CD4-positive, CD25-positive, alpha-beta regulatory T cell (primary cell): ENCODE results near the gene AOC2. TPM values are rescaled to one million over a fixed set of nuclear protein-coding genes. Genes with fewer than 3 reads are reported as not detected.

Experiments used
- ATAC-seq, 2 donors: fragments of 150-1000 bp; cut with Tn5 transposase; one replicate each; pipeline ENCODE4 v1.10.0; 2021; ENCODE audit warnings: low read depth in 2 of 2, moderate number of reproducible peaks in 2 of 2, moderate library complexity in 1 of 2
- DNase-seq, 3 donors: peaks; one replicate each; pipeline versions ENCODE4 v3.0.0 to v3.0.0-alpha.2; 2012 to 2022; ENCODE audit warnings: mixed read lengths in 1 of 3
- H3K27ac ChIP-seq: one replicate; pipeline ENCODE4 v1.7.0; 2013; ENCODE audit warnings: mild to moderate bottlenecking, low read length; ENCODE audit not compliant: insufficient read depth, poor library complexity, severe bottlenecking
- H3K27me3 ChIP-seq: one replicate; pipeline ENCODE4 v1.7.0; 2013; ENCODE audit warnings: low read length; ENCODE audit not compliant: control insufficient read depth, insufficient read depth
- H3K36me3 ChIP-seq: one replicate; pipeline ENCODE4 v1.7.0; 2013; ENCODE audit warnings: mild to moderate bottlenecking, low read length, moderate library complexity; ENCODE audit not compliant: control insufficient read depth, insufficient read depth
- H3K4me1 ChIP-seq: 2 replicates; pipeline ENCODE4 v1.7.0; 2013; ENCODE audit warnings: mild to moderate bottlenecking, low read length; ENCODE audit not compliant: insufficient read depth, control insufficient read depth, poor library complexity, severe bottlenecking
- H3K4me3 ChIP-seq: one replicate; pipeline ENCODE4 v1.7.0; 2013; ENCODE audit warnings: low read depth, mild to moderate bottlenecking, low read length, moderate library complexity
- H3K9me3 ChIP-seq, 2 experiments: 1 replicate in 1 of 2; 2 replicates in 1 of 2; pipeline ENCODE4 v1.7.0; 2013; ENCODE audit warnings: low read length in 2 of 2, mild to moderate bottlenecking in 1 of 2, moderate library complexity in 1 of 2; ENCODE audit not compliant: control insufficient read depth in 2 of 2
- H3K27ac Mint-ChIP-seq, 3 donors: one replicate each; pipeline ENCODE4 v1.8.0; 2020 to 2022; ENCODE audit warnings: mild to moderate bottlenecking in 3 of 3, mixed read lengths in 3 of 3, moderate library complexity in 2 of 3
- H3K27me3 Mint-ChIP-seq: one replicate; pipeline ENCODE4 v1.8.0; 2022; ENCODE audit warnings: mild to moderate bottlenecking, mixed read lengths
- H3K36me3 Mint-ChIP-seq: one replicate; pipeline ENCODE4 v1.8.0; 2020; ENCODE audit warnings: mixed read lengths
- H3K4me1 Mint-ChIP-seq, 4 donors: one replicate each; pipeline ENCODE4 v1.8.0; 2020 to 2022; ENCODE audit warnings: mixed read lengths in 4 of 4, mild to moderate bottlenecking in 1 of 4
- H3K4me3 Mint-ChIP-seq, 4 donors: one replicate each; pipeline ENCODE4 v1.8.0; 2020 to 2022; ENCODE audit warnings: mild to moderate bottlenecking in 4 of 4, mixed read lengths in 4 of 4, moderate library complexity in 3 of 4
- H3K9me3 Mint-ChIP-seq, 7 donors: one replicate each; pipeline ENCODE4 v1.8.0; 2020 to 2022; ENCODE audit warnings: mixed read lengths in 7 of 7, mild to moderate bottlenecking in 3 of 7, moderate library complexity in 2 of 7
- polyA plus RNA-seq, 4 donors: library from polyadenylated mRNA; unstranded; fragments of 300-500 nt; fragmentation: Illumina TruSeq; gene quantifications; one replicate each; pipeline ENCODE4 v1.2.3, GENCODE V29; 2021
- total RNA-seq: library from RNA; stranded (reverse); gene quantifications from one replicate; pipeline ENCODE4 v1.2.3, GENCODE V29; 2022

AOC2 gene
- total and polyA plus RNA-seq, 5 donors from 2014 or later, result 0.17 to 2.3 TPM; not detected in 3

DNA sequence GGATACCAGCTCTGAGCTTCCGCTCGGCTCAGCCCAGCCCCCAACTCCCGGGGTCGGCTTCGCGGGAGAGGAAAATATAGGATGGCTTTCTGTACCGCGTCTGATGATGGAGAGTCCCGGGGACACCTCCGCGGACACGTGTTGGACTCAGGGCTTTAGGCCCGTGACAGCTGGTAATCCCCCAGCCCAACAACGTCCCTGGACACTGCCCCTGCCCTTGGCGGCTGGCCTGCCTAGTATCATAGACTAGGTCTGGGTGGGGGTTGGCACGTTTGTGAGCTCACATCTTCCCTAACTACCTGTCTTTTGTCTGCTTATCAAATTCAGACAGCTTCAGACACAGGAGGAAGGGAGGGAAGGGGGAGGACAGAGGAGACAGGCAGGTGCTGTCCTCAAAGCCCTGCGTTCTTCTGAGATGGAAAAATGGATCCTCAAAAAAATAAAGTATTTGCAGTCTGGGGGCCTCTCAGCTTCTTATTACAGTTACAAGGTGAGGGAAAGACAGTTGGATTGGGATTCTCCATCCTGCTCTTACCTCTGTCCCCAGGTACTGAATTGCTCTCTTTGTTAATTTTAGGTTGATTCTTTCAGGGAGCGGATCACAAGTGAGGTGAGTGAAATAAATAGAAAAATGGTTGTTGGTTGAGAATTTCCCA, 10.5 kb upstream of the AOC2 start:
- H3K4me3 Mint-ChIP-seq, result peak overlapping the region; percentile 95 to 99 (median 98)
- DNase-seq (no peak), ATAC-seq (no peak)
- Histone ChIP-seq H3K4me1 (peaks cover 13% of the 10 kb centered on the region), H3K9me3 (no peaks in the 10 kb centered on the region), H3K36me3 (peaks cover 25% of the 10 kb centered on the region), H3K27ac (peak overlapping the region; percentile 94), H3K4me3 (peak overlapping the region; percentile 97), H3K27me3 (no peaks in the 10 kb centered on the region)
- H3K4me1 Mint-ChIP-seq, result peaks cover 8 to 29% (median 20%) of the 10 kb centered on the region in 4 donors
- peak overlapping the region; percentile 85 to 99 (median 98) for H3K27ac Mint-ChIP-seq
- H3K9me3 Mint-ChIP-seq, result peaks cover 0 to 3% (median 0%) of the 10 kb centered on the region in 7 donors
- H3K27me3 Mint-ChIP-seq, result peaks cover 5% of the 10 kb centered on the region
- H3K36me3 Mint-ChIP-seq, result peaks cover 16% of the 10 kb centered on the region

DNA sequence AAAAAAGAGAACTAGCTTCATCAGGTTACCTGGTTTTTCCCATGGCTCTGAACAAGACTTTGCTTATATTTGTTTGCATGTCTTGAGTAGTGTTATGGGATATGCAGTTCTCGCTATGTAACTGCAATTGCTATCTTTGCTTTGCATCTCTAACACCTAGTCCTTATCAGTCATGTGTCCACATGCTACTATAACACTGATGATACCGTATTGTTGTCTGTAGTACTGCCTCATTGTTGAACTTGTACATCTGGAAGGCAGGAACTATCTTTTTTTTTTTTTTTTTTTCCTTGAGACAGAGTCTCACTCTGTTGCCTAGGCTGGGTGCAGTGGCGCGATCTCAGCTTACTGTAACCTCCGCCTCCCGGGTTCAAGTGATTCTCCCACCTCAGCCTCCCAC, 8.6 kb upstream of the AOC2 start:
- Histone ChIP-seq H3K9me3 (no peaks in the 10 kb centered on the region), H3K4me3 (no peak overlapping the region), H3K27ac (no peak overlapping the region), H3K36me3 (peaks cover 42% of the 10 kb centered on the region), H3K27me3 (no peaks in the 10 kb centered on the region), H3K4me1 (peaks cover 13% of the 10 kb centered on the region)
- H3K4me3 Mint-ChIP-seq, result peak overlapping the region in 1 of 4 donors; percentile 44
- DNase-seq (no peak), ATAC-seq (no peak)
- no peaks in the 10 kb centered on the region for H3K27me3 Mint-ChIP-seq
- H3K4me1 Mint-ChIP-seq, result peaks cover 8 to 29% (median 19%) of the 10 kb centered on the region in 4 donors
- H3K9me3 Mint-ChIP-seq, result peaks cover 0 to 3% (median 0%) of the 10 kb centered on the region in 7 donors
- H3K27ac Mint-ChIP-seq, result peak overlapping the region in 1 of 3 donors; percentile 52
- peaks cover 23% of the 10 kb centered on the region for H3K36me3 Mint-ChIP-seq

DNA sequence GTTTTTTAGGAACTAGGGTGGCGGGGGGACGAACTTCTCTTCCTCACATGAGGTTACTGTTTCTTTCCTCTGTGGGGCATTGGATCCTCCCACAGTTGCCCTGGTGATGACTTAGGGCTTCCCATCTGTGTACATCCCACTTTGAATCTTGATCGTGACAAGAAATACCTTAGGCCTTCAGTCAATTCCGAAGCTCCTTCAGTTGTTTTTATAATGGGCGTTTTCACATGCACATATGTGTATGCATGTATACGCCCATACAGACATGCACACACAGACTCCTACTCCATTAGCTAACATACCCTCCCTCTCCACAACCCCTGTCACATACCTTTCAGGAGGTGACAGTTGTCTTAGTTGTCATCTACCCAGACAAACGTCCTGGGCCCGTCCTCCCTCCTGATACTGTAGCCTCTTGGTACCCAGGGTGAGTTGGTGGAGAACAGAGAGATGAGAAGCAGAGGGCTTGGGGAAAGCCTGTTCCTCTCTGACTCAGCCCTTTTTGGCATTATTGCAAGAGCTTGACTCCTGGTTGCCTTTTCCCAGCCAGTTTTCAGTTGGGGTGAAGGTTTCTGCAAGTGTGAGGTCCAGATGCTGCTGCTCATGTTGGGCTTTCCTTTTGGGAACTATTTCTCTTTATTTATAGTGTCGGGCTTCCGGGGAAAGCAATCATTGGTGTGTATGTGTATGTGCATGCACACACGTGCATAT, 2.2 kb upstream of the AOC2 start:
- H3K36me3 Mint-ChIP-seq, result peaks cover 44% of the 10 kb centered on the region
- ATAC-seq, result no peak
- H3K4me1 Mint-ChIP-seq, result peaks cover 0 to 7% (median 3%) of the 10 kb centered on the region in 4 donors
- no peaks in the 10 kb centered on the region for H3K27me3 Mint-ChIP-seq
- no peak overlapping the region for H3K27ac ChIP-seq
- H3K27me3 ChIP-seq, result no peaks in the 10 kb centered on the region
- H3K4me1 ChIP-seq, result no peaks in the 10 kb centered on the region
- H3K9me3 Mint-ChIP-seq, result no peaks in the 10 kb centered on the region
- H3K27ac Mint-ChIP-seq, result peak overlapping the region in 1 of 3 donors; percentile 22
- DNase-seq, result no peak
- no peak overlapping the region for H3K4me3 Mint-ChIP-seq
- no peak overlapping the region for H3K4me3 ChIP-seq
- H3K36me3 ChIP-seq, result peaks cover 79% of the 10 kb centered on the region
- no peaks in the 10 kb centered on the region for H3K9me3 ChIP-seq

DNA sequence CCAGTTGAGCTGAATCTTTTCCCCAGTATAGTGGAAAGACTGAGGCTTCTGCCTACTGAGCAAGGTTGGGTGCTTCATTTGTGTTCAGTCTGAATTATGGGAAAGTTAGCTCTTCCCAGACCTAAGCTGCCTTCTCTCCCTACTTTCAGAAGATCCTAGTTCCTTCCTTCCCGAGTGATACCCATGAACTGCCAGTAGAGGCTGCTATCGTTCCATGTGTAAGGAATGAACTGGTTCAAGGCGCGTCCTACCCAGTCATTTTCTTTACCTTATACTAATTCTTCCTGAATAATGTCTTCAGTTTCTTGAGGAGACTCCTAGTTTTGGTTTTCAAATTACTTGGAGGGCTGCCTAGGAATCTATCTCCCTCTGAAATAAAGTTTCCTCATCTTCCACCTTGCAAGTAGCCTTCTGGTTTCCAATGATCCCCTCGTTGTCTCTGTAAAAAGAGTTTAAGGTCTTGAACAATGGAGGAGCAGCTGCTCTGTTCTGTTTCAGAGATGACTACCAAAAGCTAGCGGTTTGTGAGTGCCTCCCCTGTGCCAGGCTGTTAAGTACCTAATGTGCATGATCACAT, 934 bp upstream of the AOC2 start:
- Mint-ChIP-seq H3K27ac (peak overlapping the region in 1 of 3 donors; percentile 20), H3K4me1 (peaks cover 0 to 4% (median 0%) of the 10 kb centered on the region in 4 donors), H3K4me3 (no peak overlapping the region), H3K36me3 (peaks cover 37% of the 10 kb centered on the region), H3K9me3 (no peaks in the 10 kb centered on the region), H3K27me3 (no peaks in the 10 kb centered on the region)
- no peak overlapping the region for H3K27ac ChIP-seq
- H3K4me3 ChIP-seq, result no peak overlapping the region
- H3K27me3 ChIP-seq, result no peaks in the 10 kb centered on the region
- peaks cover 67% of the 10 kb centered on the region for H3K36me3 ChIP-seq
- ATAC-seq (no peak), DNase-seq (peak in 2 of 3 donors; percentile 18 to 21)
- no peaks in the 10 kb centered on the region for H3K4me1 ChIP-seq
- no peaks in the 10 kb centered on the region for H3K9me3 ChIP-seq

DNA sequence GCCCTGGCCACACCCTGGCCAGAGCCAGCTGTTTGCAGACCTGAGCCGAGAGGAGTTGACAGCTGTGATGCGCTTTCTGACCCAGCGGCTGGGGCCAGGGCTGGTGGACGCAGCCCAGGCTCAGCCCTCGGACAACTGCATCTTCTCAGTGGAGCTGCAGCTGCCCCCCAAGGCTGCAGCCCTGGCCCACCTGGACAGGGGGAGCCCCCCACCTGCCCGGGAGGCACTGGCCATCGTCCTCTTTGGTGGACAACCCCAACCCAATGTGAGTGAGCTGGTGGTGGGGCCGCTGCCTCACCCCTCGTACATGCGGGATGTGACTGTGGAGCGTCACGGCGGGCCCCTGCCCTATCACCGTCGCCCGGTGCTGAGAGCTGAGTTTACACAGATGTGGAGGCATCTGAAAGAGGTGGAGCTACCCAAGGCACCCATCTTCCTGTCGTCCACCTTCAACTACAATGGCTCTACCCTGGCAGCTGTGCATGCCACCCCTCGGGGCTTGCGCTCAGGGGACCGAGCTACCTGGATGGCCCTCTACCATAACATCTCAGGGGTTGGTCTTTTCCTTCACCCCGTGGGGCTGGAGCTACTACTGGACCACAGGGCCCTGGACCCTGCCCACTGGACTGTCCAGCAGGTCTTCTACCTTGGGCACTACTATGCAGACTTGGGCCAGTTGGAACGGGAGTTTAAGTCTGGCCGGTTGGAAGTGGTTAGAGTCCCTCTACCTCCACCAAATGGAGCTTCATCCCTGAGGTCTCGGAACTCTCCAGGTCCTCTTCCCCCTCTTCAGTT, 578 bp downstream of the AOC2 start:
- Histone ChIP-seq H3K9me3 (no peaks in the 10 kb centered on the region), H3K4me1 (no peaks in the 10 kb centered on the region), H3K4me3 (no peak overlapping the region), H3K27ac (no peak overlapping the region), H3K36me3 (peaks cover 54% of the 10 kb centered on the region), H3K27me3 (no peaks in the 10 kb centered on the region)
- no peak for DNase-seq
- peaks cover 26% of the 10 kb centered on the region for H3K36me3 Mint-ChIP-seq
- H3K9me3 Mint-ChIP-seq, result no peaks in the 10 kb centered on the region
- H3K4me3 Mint-ChIP-seq, result no peak overlapping the region
- no peaks in the 10 kb centered on the region for H3K4me1 Mint-ChIP-seq
- no peak for ATAC-seq
- H3K27me3 Mint-ChIP-seq, result no peaks in the 10 kb centered on the region
- H3K27ac Mint-ChIP-seq, result no peak overlapping the region

- Histone ChIP-seq H3K4me3 (no peak overlapping the region), H3K9me3 (no peaks in the 10 kb centered on the region), H3K36me3 (peaks cover 48% of the 10 kb centered on the region), H3K4me1 (no peaks in the 10 kb centered on the region), H3K27me3 (no peaks in the 10 kb centered on the region), H3K27ac (no peak overlapping the region)
- no peaks in the 10 kb centered on the region for H3K4me1 Mint-ChIP-seq
- no peaks in the 10 kb centered on the region for H3K27me3 Mint-ChIP-seq
- DNase-seq (no peak), ATAC-seq (no peak)
- H3K9me3 Mint-ChIP-seq, result no peaks in the 10 kb centered on the region
- peak overlapping the region; percentile 32 to 75 (median 65) for H3K27ac Mint-ChIP-seq
- no peak overlapping the region for H3K4me3 Mint-ChIP-seq
- peaks cover 26% of the 10 kb centered on the region for H3K36me3 Mint-ChIP-seq
Measured at GRCh38 chr17:42845556-42845917, 1.2 kb downstream of the AOC2 start.

DNA sequence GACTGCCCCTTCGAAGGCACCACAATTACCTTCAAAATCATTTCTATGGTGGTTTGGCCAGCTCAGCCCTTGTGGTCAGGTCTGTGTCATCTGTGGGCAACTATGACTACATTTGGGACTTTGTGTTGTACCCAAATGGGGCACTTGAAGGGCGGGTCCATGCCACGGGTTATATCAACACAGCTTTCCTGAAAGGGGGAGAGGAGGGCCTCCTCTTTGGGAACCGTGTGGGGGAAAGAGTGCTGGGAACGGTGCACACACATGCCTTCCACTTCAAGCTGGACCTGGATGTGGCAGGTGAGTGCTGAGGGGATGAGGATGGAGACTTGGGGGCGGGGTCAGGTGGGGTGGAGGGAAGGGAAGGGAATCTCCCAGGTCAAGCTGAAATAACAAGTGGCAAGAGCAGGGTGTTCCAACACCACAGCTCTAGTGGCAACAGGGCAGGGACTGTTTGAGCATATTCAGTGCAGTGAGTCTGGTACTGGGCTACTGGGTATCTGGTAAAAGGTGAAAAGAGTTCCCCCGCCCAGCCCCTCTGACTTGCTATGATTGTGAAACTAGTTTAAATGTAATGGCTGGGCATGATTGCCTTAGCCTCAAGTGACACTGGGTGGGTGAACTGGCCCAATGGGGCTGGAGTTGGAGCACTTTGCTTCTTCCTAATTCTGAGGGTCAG, 1.7 kb downstream of the AOC2 start:
- no peaks in the 10 kb centered on the region for H3K4me1 ChIP-seq
- H3K36me3 Mint-ChIP-seq, result peaks cover 26% of the 10 kb centered on the region

More for the DNA sequence above, 1.7 kb downstream of the AOC2 start:
- Mint-ChIP-seq H3K27me3 (no peaks in the 10 kb centered on the region), H3K4me1 (no peaks in the 10 kb centered on the region), H3K27ac (peak overlapping the region; percentile 52 to 75 (median 65)), H3K9me3 (no peaks in the 10 kb centered on the region), H3K4me3 (no peak overlapping the region)
- DNase-seq, result no peak
- Histone ChIP-seq H3K27ac (no peak overlapping the region), H3K4me3 (no peak overlapping the region), H3K36me3 (peaks cover 45% of the 10 kb centered on the region), H3K9me3 (no peaks in the 10 kb centered on the region), H3K27me3 (no peaks in the 10 kb centered on the region)
- ATAC-seq, result peak in 1 of 2 donors; percentile 10
